ENCODE results near the gene MXD3.
A peak's percentile ranks its signal among the peaks of the same experiment; 100 is the strongest.
"Not testable (repeated sequence)": the region's sequence is repeated elsewhere in the genome, so short reads cannot be mapped to it uniquely, and the experiment has no call there.

The MXD3 gene

GRCh38 chr5:177320879-177321278 is 9.2 kb upstream of the MXD3 start:
- no peak for DNase-seq (ENCODE audit: low spot score)

DNA sequence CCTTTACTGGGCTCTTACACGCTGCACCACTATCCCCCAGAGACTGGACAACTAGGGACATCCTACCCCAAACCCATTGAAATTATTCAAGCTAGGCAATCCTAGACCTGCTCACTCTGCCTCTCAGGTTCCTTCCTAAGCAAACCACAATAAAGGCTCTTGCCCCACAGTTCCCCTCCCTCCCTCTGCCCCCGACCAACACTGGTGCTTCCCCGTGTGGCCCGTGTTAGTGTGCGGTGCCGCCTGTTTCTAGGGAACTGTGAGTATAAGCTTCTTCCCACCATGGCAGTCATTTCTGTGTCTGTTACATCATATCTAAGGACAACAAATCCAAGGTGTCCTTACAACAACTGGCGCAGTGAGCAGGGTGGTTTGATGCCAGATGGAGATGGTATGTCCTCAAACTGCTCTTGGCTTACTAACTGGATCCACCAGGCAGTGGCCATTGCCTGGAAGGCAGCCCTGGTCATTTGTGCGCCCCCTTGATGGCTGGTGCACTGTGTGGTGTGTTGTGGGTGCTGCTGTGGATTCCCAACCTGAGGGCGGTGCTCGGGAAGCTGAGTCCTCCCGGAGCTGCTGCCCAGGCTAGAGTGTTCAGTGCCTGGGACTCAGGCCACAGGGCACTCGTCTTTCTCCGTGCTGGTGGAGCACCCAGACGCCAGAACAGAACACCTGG is 8.4 kb upstream of the MXD3 start:
- no peak for DNase-seq (ENCODE audit: low spot score)

- DNase-seq (ENCODE audit: low spot score) = peak; percentile 70
Measured at GRCh38 chr5:177317959-177318377, 6.3 kb upstream of the MXD3 start.

GRCh38 chr5:177316005-177316404 is 4.3 kb upstream of the MXD3 start:
- DNase-seq (ENCODE audit: low spot score) = no peak

DNA sequence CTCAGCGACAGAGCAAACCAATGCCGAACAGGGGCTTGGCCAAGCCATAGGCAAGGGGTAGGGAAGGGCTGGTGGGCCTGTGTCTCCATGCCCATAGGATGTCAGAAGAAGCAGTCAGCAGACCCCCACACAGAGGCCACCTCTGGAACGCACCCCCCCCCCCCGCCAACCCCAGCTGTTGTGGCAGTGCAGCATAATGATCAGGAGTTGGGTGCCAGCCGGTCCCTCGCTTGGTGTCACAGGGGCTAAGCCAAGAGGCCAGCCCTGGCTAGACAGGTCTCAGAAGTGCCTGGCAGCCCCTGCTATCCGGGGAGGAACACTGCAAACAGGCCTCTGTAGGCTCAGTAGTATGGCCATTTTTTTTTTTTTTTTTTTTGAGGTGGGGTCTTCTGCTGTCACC is 3.7 kb upstream of the MXD3 start:
- DNase-seq (ENCODE audit: low spot score) = no peak

DNA sequence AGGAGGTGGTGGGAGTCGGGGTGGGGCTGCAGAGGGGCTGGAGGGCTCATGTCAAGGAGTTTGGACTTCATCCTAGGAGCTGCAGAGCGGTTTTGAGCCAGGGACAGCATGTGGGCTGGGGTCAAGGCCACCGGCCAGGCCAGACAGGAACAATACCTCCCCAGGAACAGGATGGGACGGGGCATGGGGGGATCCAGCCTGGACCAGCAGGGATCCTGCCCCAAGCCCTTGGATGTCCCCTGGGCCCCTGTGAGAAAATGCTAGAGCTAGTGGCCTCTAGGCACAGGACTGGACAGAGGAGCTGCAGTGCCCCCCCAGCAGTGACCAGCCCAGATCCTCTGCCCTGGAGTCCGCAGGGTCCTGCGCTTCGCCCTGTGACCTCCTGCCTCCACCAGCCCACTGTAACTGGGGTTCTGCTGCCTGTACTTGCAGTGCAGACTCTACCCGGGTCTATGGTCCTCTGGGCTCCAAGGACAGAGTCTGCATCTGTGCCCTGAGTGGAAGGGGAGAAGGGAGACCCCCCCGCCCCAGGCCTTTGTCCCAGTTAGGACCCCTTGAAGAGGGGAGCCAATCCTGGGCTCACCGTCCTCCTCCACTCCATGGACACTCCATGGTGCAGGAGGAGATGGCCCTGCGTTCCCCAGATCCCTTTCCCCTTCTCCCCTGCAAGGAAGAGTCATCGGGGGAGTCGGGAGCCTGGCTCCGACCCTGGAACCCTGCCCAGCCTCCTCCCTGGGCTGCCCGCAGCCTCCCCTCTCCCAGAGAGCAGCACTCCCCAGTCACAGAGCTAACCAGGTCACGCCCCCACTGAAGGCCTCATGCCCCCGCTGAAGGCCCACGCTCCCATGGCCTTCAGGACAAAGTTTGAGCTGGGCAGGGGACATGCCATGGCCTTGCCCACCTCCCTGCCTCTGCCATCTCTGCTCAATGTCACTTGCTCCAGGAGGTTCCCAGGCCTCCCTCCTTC is 3.0 kb upstream of the MXD3 start:
- no peak for DNase-seq (ENCODE audit: low spot score)

DNA sequence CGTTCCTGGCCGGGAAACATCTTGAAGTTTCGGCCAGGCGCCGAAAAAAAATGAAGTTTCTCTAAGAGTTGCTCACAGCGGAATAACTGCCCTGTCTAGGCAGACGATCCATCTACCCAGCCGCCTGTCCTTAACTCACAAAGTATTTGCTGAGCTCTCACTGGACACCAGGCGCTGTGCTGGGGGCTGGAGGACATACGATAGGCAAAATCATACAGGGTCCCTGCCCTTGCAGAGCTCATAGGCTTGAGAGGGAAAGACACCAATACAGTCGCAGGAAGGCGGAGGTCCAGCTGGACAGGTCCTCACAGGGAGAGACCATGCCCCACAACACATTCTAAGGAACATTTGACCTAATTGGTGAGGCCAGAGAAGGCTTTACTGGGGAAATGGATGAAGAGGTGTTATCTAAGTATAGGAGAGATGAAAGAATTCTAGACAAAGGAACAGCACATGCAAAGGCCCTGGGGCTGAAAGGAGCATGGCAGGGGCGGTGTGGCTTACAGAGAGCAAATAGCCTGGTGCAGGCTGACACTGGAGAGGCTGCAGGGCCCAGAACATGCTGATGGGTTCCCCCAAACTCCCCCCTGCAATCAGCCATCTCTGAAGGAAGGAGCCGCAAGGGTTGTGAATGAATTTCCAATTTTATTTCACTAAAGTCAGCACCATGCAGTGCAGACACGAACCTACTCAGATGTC is 2.0 kb upstream of the MXD3 start:
- DNase-seq (ENCODE audit: low spot score) = no peak

GRCh38 chr5:177312649-177313181 is 1.0 kb upstream of the MXD3 start:
- peak; percentile 58 for DNase-seq (ENCODE audit: low spot score)

DNA sequence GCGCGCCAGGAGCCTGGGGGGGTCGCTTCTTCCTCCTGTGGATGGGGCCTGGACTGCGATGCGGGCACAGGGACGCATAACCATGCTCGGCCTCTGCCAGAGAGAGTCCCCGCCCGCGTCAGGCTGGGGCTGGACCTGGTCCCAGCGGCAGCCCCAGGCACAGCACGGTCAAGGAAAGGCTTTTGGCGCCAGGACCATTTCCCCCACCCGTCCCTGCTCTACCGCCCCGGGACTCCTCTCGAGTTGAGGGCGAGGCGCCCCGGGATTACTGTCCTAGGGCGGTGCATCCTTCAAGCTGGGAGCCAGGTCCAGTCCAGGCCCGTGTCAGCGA is 341 bp downstream of the MXD3 start:
- DNase-seq (ENCODE audit: low spot score) = no peak

- peak; percentile 34 for DNase-seq (ENCODE audit: low spot score)
Measured at GRCh38 chr5:177310757-177311391, 824 bp downstream of the MXD3 start.

DNA sequence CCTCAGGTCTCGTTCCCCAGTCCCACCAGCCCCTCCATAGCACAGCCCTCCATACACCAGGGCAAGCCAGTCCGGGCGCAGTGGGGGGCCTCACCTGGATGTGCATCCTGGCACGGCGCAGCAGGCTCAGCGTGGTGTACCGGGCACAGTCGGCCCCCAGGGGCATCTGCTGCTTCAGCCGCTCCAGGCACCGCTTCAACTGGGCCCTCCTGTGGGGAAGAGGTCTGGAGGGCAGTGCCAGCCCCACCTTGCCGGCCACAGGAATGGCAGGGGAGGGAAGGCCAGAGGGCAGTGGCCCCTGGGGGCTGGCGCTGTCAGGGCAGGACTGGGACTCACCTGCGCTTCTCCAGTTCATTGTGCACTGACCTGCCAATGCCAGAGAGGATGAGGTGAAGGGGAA is 1.4 kb downstream of the MXD3 start:
- DNase-seq (ENCODE audit: low spot score) = no peak

DNA sequence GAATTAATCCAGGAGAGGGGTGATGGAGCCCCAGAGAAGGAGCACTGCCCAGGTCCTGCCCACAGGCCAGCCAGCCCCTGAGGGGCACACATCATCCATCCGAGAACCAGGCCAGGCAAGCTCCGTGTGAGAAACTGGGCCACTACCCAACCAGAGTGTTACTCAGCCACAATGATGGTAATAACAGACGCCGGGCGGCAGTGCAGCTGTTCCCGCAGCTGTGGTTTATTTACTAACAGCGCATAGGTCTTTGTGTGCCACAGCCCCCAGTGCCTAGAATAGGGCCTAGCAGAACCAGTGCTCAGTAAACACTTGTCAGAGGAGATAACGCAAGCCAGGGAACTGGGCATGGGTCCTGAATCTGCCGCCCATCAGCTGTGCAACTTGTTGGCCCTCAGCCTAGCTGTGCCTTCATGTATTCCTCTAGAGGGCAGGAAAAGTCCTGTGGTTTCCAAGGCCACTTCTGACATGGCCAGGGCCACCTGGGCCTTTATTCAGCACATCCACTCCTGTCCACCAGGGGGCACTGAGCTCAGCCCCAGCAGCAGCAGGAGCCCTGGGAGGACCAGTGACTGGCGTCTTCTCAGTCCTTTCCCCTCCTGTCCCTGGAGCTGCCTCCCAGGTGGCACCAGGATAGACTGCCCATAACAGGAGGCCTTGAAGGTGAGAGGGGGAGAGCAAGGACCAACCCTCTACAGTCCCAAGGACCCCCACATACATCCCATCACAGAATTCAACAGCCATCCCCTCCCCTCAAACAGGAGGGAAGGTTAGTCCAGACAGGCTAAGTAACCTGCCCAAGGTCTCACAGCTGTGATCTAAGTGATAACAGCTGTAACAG is 2.1 kb downstream of the MXD3 start:
- peak; percentile 79 for DNase-seq (ENCODE audit: low spot score)

DNA sequence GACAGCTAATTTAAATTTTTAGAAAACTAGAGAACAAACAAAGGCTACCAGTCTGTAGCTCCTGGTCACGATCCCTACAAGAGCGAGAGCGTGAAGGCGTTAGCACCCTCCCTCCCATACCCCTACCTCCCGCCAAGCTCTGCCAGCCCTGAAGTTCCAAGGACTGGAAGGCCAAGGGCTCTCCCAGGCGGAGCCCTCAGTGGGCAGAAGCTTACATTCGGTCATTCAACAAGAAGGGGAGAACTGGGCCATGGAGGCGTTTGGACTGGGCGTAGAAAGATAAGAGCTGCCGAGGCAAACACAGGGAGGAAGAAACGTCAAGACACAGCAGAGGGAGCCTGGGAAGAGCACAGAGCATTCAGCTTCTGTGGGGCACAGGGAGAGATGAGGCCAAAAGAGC is 3.0 kb downstream of the MXD3 start:
- no peak for DNase-seq (ENCODE audit: low spot score)

GRCh38 chr5:177307544-177308363 is 3.9 kb downstream of the MXD3 start:
- no peak for DNase-seq (ENCODE audit: low spot score)

DNA sequence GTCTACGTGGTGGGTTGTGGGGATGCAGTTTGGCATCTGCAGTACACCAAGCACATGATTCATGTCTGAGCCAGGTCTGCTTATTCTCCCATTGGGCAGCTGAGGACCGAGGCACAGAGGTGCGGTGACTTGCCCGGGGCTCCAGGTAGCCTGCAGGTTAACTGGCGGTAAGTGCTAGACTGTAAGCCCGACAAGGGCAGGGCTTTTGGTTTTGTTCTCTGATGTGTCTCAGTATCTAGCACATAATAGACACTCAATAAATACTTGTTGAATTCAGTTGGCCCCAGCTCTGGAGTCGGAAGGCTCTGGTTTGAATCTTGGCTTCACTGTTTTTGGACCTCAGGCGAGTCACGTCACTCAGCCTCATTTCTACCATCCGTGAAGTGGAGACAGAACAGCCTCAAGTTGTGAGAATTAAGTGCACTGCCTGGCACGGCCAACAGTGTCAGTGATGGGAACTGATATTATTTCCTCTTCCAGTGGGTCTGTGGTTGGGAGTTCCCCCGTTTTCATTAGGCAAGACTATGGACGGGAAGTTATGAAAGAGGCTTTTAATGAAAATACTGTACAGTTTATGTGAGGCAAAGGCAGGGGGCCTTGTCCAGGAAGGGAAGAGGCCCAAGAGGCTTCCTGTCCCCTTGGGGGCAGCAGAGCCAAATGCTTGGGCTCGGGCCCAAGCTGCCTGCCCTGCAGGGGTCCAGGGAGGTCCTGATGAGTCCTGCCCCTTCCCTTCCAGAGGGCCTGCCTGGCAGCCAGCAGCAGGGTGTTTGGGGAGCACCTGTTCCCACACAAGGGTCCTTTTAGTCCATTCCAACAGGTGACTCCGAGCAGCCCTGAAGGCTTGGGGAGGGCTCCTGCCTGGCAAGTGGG is 4.8 kb downstream of the MXD3 start:
- no peak for DNase-seq (ENCODE audit: low spot score)

GRCh38 chr5:177306103-177306640 is 5.5 kb downstream of the MXD3 start:
- DNase-seq (ENCODE audit: low spot score) = not testable (repeated sequence)

DNA sequence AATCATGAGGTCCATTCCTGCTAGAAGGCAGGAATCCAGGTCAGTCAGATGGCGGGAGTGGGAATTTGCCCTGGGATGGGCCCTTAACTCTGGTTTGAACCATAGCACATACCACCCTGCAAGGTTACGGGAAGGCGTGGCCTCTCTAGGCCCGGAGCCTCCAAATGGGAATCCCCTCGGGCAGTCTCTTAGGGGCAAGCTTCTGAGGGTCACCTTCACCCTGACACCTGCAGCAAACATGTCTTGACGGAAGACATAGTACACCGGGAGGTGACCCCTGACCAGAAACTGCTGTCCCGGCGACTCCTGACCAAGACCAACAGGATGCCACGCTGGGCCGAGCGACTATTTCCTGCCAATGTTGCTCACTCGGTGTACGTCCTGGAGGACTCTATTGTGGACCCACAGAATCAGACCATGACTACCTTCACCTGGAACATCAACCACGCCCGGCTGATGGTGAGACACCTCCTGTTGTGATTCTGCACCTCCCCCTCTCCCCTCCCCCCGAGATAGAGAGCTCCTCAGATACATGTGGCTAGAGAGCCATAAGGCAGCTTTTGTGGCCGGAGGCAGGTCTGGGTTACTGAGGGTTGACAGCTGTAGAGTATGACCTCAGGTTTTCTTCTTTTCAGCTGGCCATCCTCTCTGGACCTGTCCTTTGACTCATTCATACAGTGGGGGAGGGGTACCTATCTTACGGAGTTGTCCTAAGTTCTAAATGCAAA is 7.1 kb downstream of the MXD3 start:
- DNase-seq (ENCODE audit: low spot score) = no peak

- no peak for DNase-seq (ENCODE audit: low spot score)
Measured at GRCh38 chr5:177303925-177304391, 7.7 kb downstream of the MXD3 start.
